LNCAP (cell line): ENCODE measurements around the gene UCN.

ENCODE experiments used
- CTCF ChIP-seq: fragments of 450-650 bp; IDR thresholded peaks from 2 replicates; pipeline ENCODE4 v1.5.1; 2017; ENCODE audit warnings: mild to moderate bottlenecking

Gene UCN

GRCh38 chr2:27263287-27264252 lies 44.7 kb downstream of the UCN start:
- TF ChIP-seq CTCF = no peak

GRCh38 chr2:27262379-27263286 lies 45.6 kb downstream of the UCN start, which contains the start of gene SLC30A3:
SLC30A3 (minus strand) TSS chr2:27263047; CDS start chr2:27262906, 141 bp downstream.
- no peak for TF ChIP-seq CTCF

GRCh38 chr2:27261926-27262298 lies 46.3 kb downstream of the UCN start:
- TF ChIP-seq CTCF = no peak

- TF ChIP-seq CTCF = no peak
Observed at GRCh38 chr2:27261241-27261925, 46.9 kb downstream of the UCN start.

- no peak for TF ChIP-seq CTCF
Observed at GRCh38 chr2:27258051-27258450, 50.2 kb downstream of the UCN start.
